Vagina (tissue), 2 donors: Measurements from ENCODE around the gene USP40.

Source experiments
- POLR2A ChIP-seq, 2 donors: fragments of 450-650 bp; IDR thresholded peaks; one replicate each; pipeline ENCODE4 v1.6.1; 2017; ENCODE audit warnings: antibody characterized with exemption in 2 of 2, mild to moderate bottlenecking in 2 of 2, moderate library complexity in 2 of 2
- TF ChIP-seq, protein P1 (sequence below), 3 experiments: fragments of 450-650 bp in 2 of 3; fragments of 200-600 bp in 1 of 3; sonication (generic) in 1 of 3; IDR thresholded peaks; one replicate each; pipeline ENCODE4 v1.5.1; 2017 to 2019; ENCODE audit warnings: antibody characterized with exemption in 3 of 3, mild to moderate bottlenecking in 2 of 3, moderate library complexity in 2 of 3

GRCh38 chr2:233600386-233600785, 33.8 kb upstream of the USP40 start:
- no peak for TF ChIP-seq POLR2A (IDR thresholded peaks at IDR 0.05)
- TF ChIP-seq, protein P1, sequence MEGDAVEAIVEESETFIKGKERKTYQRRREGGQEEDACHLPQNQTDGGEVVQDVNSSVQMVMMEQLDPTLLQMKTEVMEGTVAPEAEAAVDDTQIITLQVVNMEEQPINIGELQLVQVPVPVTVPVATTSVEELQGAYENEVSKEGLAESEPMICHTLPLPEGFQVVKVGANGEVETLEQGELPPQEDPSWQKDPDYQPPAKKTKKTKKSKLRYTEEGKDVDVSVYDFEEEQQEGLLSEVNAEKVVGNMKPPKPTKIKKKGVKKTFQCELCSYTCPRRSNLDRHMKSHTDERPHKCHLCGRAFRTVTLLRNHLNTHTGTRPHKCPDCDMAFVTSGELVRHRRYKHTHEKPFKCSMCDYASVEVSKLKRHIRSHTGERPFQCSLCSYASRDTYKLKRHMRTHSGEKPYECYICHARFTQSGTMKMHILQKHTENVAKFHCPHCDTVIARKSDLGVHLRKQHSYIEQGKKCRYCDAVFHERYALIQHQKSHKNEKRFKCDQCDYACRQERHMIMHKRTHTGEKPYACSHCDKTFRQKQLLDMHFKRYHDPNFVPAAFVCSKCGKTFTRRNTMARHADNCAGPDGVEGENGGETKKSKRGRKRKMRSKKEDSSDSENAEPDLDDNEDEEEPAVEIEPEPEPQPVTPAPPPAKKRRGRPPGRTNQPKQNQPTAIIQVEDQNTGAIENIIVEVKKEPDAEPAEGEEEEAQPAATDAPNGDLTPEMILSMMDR (IDR thresholded peaks at IDR 0.05), result no peak
